ENCODE data around the gene ZFAND5. TPM values are rescaled to one million over a fixed set of nuclear protein-coding genes. Genes with fewer than 3 reads are reported as not detected.

The ZFAND5 gene
- total RNA-seq, 1 donor from 2014 or later, result 105 TPM

GRCh38 chr9:72356041-72356582 lies 8.9 kb downstream of the ZFAND5 start:
- H3K4me3 ChIP-seq (ENCODE audit: low read depth, low read length), result no peak overlapping the region
- no peak for DNase-seq (ENCODE audit: low read depth)
- no peak for TF ChIP-seq CTCF (conservative IDR thresholded peaks at IDR 0.05; ENCODE audit: low read depth, low read length)

GRCh38 chr9:72355153-72355552 lies 9.9 kb downstream of the ZFAND5 start:
- no peak for DNase-seq (ENCODE audit: low read depth)
- no peak for TF ChIP-seq CTCF (conservative IDR thresholded peaks at IDR 0.05; ENCODE audit: low read depth, low read length)
- H3K4me3 ChIP-seq (ENCODE audit: low read depth, low read length), result no peak overlapping the region

GRCh38 chr9:72354704-72355103 lies 10.3 kb downstream of the ZFAND5 start:
- no peak for DNase-seq (ENCODE audit: low read depth)
- H3K4me3 ChIP-seq (ENCODE audit: low read depth, low read length), result no peak overlapping the region
- TF ChIP-seq CTCF (conservative IDR thresholded peaks at IDR 0.05; ENCODE audit: low read depth, low read length), result no peak

GRCh38 chr9:72353455-72354116 lies 11.4 kb downstream of the ZFAND5 start:
- H3K4me3 ChIP-seq (ENCODE audit: low read depth, low read length), result no peak overlapping the region
- no peak for DNase-seq (ENCODE audit: low read depth)
- TF ChIP-seq CTCF (conservative IDR thresholded peaks at IDR 0.05; ENCODE audit: low read depth, low read length), result no peak

GRCh38 chr9:72352911-72353388 lies 12.1 kb downstream of the ZFAND5 start:
- TF ChIP-seq CTCF (conservative IDR thresholded peaks at IDR 0.05; ENCODE audit: low read depth, low read length), result no peak
- no peak for DNase-seq (ENCODE audit: low read depth)
- H3K4me3 ChIP-seq (ENCODE audit: low read depth, low read length), result no peak overlapping the region

GRCh38 chr9:72351538-72352453 lies 13.2 kb downstream of the ZFAND5 start:
- no peak overlapping the region for H3K4me3 ChIP-seq (ENCODE audit: low read depth, low read length)
- no peak for TF ChIP-seq CTCF (conservative IDR thresholded peaks at IDR 0.05; ENCODE audit: low read depth, low read length)
- DNase-seq (ENCODE audit: low read depth), result no peak

Data from epithelial cell of proximal tubule (primary cell).